Esophagus (tissue), 2 donors: ENCODE measurements around the gene TRPM8. TPM values are rescaled to one million over a fixed set of nuclear protein-coding genes. Genes with fewer than 3 reads are reported as not detected.

Experiments
- H3K27ac ChIP-seq, 2 donors: one replicate each; pipeline ENCODE4 v1.5.1; 2013; ENCODE audit warnings: low read depth in 2 of 2, mild to moderate bottlenecking in 2 of 2, inconsistent platforms in 1 of 2, low read length in 1 of 2, moderate library complexity in 1 of 2
- H3K27me3 ChIP-seq, 2 donors: one replicate each; pipeline ENCODE4 v1.6.1; 2013; ENCODE audit warnings: low read length in 2 of 2, control low read depth in 1 of 2, mild to moderate bottlenecking in 1 of 2; ENCODE audit not compliant: insufficient read depth in 2 of 2, control insufficient read depth in 1 of 2
- H3K36me3 ChIP-seq, 2 donors: one replicate each; pipeline ENCODE4 v1.6.1; 2013; ENCODE audit warnings: low read length in 1 of 2; ENCODE audit not compliant: control insufficient read depth in 2 of 2, insufficient read depth in 2 of 2
- H3K4me1 ChIP-seq, 2 donors: one replicate each; pipeline ENCODE4 v1.6.1; 2013; ENCODE audit warnings: low read length in 1 of 2; ENCODE audit not compliant: control insufficient read depth in 2 of 2, insufficient read depth in 2 of 2
- H3K4me3 ChIP-seq, 2 donors: one replicate each; pipeline ENCODE4 v1.5.1; 2013; ENCODE audit warnings: low read length in 2 of 2, mild to moderate bottlenecking in 2 of 2, low read depth in 1 of 2, moderate library complexity in 1 of 2
- H3K9me3 ChIP-seq, 2 donors: one replicate each; pipeline ENCODE4 v1.6.1; 2013; ENCODE audit warnings: mild to moderate bottlenecking in 2 of 2, low read depth in 1 of 2, low read length in 1 of 2, moderate library complexity in 1 of 2; ENCODE audit not compliant: control insufficient read depth in 2 of 2, insufficient read depth in 1 of 2
- WGBS, 2 donors: extraction: QIAGEN DNeasy Blood & Tissue Kit; methylation state at CpG; one replicate each; pipeline ENCODE4 v1.1.7; 2013; 5-methylcytosine and 5-hydroxymethylcytosine counted together
- polyA plus RNA-seq, 2 donors: library from polyadenylated mRNA; stranded (reverse); fragments of 200-250 nt; gene quantifications; one replicate each; pipeline ENCODE4 v1.2.3, GENCODE V29; 2013
- donor health status: healthy with polysubstance abuse.
- donor health status: Bipolar disorder and iron deficiency.

TRPM8 gene
- polyA plus RNA-seq, 2 donors: not detected

DNA sequence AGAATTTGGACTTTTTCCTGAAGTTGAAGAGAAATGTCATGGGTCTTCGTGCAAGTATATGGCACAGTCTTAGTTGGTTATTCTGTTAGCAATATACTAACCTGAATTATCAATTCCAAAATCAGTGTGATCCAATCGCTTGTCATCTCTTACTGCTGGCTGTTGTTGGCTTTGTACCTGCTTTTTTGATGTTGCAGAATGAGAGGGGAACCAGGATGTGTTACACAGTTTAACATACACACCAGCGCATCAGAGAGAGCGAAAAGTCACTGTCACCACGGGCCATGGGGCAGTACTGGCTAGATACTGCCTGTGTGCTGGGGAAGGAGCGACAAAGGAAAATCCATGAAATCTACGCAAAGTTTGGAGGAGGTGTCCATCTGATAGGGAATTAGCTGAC, 74.0 kb downstream of the TRPM8 start:
- no peaks in the 10 kb centered on the region for H3K4me1 ChIP-seq
- no peaks in the 10 kb centered on the region for H3K9me3 ChIP-seq
- 92 to 94% methylated on average over 7 of the region's 7 CpGs for WGBS, 2 donors
- H3K27me3 ChIP-seq: no peaks in the 10 kb centered on the region
- no peak overlapping the region for H3K4me3 ChIP-seq
- no peak overlapping the region for H3K27ac ChIP-seq
- H3K36me3 ChIP-seq: no peaks in the 10 kb centered on the region

DNA sequence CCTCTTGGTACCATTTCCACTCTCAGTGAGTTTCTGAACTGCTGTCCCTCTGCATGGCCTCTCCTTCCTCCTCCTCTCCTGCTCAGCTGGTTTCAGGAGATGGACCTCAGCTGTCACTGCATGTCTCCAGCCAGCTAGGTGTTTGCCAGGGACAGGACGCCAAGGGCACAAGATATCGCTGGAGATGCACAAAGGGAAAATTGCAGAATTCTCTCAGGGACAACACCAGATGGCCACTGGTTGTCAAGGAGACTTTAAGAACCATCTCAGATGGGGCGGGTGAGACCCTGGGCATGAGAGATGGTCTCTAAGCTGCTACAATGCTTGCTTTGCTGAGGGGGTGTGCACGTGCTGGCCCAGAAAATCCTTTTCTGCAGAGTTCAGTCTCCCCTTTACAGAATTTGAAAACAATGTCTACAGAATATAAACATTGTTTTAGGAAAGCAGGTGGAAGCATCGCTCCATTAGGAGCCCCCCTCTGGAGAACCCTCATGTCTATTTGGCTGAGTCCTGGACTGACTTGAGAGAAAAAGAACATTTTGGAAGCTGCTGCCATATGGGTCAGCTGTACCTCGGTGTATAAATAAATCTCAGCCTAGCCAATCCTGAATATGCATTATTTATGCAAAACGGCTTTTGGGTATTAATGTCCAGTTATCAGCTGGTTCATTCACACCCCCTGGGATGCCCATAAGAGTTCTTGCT, 75.5 kb downstream of the TRPM8 start:
- no peaks in the 10 kb centered on the region for H3K27me3 ChIP-seq
- H3K27ac ChIP-seq: no peak overlapping the region
- no peaks in the 10 kb centered on the region for H3K4me1 ChIP-seq
- H3K9me3 ChIP-seq: no peaks in the 10 kb centered on the region
- H3K36me3 ChIP-seq: no peaks in the 10 kb centered on the region
- no peak overlapping the region for H3K4me3 ChIP-seq
- WGBS, 2 donors: 89 to 93% methylated on average over 7 of the region's 7 CpGs

DNA sequence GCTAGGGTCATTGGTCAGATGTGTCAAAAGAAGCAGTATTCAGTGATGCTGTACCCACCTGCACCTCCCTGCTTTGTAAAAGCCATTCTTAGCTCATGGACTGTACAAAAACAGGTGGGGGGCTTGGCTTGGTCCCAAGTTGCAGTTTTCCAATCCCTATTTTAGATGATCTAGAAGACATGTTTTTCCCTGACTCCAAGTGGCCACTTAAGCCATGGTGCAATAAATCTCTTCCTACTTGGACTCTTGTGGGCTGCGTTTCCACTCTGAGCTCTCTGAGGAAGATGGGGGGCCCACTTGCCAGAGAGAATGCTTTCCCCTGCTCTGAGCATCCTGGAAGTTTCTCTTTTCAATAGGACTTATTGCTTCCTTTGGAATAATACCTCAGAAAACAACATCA, 76.3 kb downstream of the TRPM8 start:
- H3K4me3 ChIP-seq: no peak overlapping the region
- H3K36me3 ChIP-seq: no peaks in the 10 kb centered on the region
- no peaks in the 10 kb centered on the region for H3K4me1 ChIP-seq
- H3K27me3 ChIP-seq: no peaks in the 10 kb centered on the region
- 88 to 91% methylated on average over 1 of the region's 1 CpG for WGBS, 2 donors
- no peak overlapping the region for H3K27ac ChIP-seq
- no peaks in the 10 kb centered on the region for H3K9me3 ChIP-seq

- 81 to 86% methylated on average over 5 of the region's 5 CpGs for WGBS, 2 donors
- Histone ChIP-seq H3K9me3 (no peaks in the 10 kb centered on the region), H3K36me3 (no peaks in the 10 kb centered on the region), H3K4me3 (no peak overlapping the region), H3K27me3 (no peaks in the 10 kb centered on the region), H3K4me1 (no peaks in the 10 kb centered on the region), H3K27ac (no peak overlapping the region)
Measured at GRCh38 chr2:233994151-233994550, 77.0 kb downstream of the TRPM8 start.

DNA sequence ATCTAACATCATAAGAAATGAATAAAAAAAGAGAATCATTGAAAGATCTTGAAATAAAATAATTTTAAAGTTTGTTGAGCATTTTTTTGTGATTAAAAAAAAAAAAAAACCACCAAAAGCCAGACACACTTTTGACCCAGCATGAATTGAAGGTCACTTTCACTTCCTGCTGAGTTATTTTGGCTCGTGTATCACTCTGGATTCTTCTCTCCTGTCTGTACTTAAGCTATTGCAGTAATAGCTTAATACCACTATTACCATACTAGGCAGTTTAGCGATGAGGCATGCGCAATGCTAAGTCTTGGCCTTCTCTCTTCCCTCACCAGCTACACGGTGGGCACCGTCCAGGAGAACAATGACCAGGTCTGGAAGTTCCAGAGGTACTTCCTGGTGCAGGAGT, 78.8 kb downstream of the TRPM8 start:
- Histone ChIP-seq H3K27ac (no peak overlapping the region), H3K9me3 (no peaks in the 10 kb centered on the region), H3K4me3 (no peak overlapping the region), H3K4me1 (no peaks in the 10 kb centered on the region), H3K27me3 (no peaks in the 10 kb centered on the region), H3K36me3 (no peaks in the 10 kb centered on the region)
- WGBS, 2 donors: 73 to 75% methylated on average over 5 of the region's 5 CpGs

DNA sequence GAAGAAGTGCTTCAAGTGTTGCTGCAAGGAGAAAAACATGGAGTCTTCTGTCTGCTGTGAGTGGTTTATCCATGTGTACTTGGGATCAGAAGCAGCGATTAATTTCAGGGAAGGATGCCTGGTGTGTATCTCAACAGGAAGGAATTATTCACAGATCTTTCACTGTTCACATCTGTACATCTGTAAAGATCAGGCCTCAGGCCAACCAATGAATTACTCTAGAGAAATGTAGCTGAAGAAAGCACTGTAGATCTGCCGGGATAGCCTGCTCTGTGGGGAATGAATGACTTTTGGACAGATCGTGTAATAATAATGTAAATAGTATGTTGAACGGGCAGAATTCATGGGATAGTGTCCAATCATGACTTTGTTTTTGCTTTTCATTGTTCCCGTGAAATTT, 79.3 kb downstream of the TRPM8 start:
- 71 to 73% methylated on average over 5 of the region's 5 CpGs for WGBS, 2 donors
- H3K36me3 ChIP-seq: no peaks in the 10 kb centered on the region
- no peaks in the 10 kb centered on the region for H3K9me3 ChIP-seq
- no peaks in the 10 kb centered on the region for H3K27me3 ChIP-seq
- H3K4me3 ChIP-seq: no peak overlapping the region
- no peak overlapping the region for H3K27ac ChIP-seq
- H3K4me1 ChIP-seq: no peaks in the 10 kb centered on the region

- no peak overlapping the region for H3K4me3 ChIP-seq
- no peaks in the 10 kb centered on the region for H3K9me3 ChIP-seq
- H3K27ac ChIP-seq: no peak overlapping the region
- no peaks in the 10 kb centered on the region for H3K36me3 ChIP-seq
- 75 to 77% methylated on average over 1 of the region's 1 CpG for WGBS, 2 donors
- no peaks in the 10 kb centered on the region for H3K4me1 ChIP-seq
- H3K27me3 ChIP-seq: no peaks in the 10 kb centered on the region
Measured at GRCh38 chr2:233997707-233998106, 80.5 kb downstream of the TRPM8 start.

DNA sequence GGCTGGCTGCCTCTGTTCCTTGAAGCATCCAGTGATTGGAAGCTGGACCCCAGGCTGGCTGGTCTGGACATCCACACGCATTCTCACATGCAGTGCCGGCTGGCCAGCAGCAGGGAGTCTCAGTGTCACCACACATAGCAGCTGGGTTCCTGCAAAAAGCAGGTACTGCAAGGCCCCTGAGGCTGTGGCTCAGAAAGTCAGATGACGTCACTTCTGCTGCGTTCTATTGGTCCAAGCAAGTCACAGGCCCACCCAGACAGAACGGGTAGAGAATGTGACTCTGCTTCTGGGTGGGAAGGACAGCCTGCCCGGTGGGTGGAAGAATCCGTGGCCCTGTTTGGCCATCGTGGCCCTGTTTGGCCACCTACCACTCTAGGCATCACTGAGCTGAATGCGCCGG, 82.0 kb downstream of the TRPM8 start:
- WGBS, 2 donors: 83% methylated on average over 10 of the region's 10 CpGs
- Histone ChIP-seq H3K36me3 (no peaks in the 10 kb centered on the region), H3K4me1 (no peaks in the 10 kb centered on the region), H3K9me3 (no peaks in the 10 kb centered on the region), H3K4me3 (no peak overlapping the region), H3K27ac (no peak overlapping the region), H3K27me3 (peaks cover 0 to 2% of the 10 kb centered on the region in 2 donors)

- Histone ChIP-seq H3K4me3 (no peak overlapping the region), H3K4me1 (no peaks in the 10 kb centered on the region), H3K27ac (no peak overlapping the region), H3K27me3 (peaks cover 0 to 2% of the 10 kb centered on the region in 2 donors), H3K9me3 (no peaks in the 10 kb centered on the region), H3K36me3 (no peaks in the 10 kb centered on the region)
- 85 to 90% methylated on average over 8 of the region's 8 CpGs for WGBS, 2 donors
Measured at GRCh38 chr2:234001380-234002160, 84.4 kb downstream of the TRPM8 start.

DNA sequence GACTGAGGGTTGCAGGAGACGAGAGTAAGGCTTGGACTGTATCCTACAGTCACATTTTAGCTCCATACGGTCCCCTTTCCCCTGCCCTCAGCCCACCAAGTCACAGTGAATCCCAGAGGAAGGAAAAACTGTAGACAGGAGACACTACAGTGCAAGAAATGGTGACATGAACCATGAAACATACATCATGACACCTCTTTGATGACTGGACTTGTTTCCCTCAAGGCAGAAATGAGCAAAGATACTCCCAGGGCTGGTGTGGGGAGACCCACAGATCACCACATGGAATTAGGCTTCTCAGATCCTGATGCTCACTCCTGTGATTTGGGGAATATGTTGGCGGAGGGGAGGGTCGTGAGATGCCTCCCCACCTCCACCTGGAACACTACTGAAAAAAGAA, 85.1 kb downstream of the TRPM8 start:
- Histone ChIP-seq H3K4me1 (no peaks in the 10 kb centered on the region), H3K36me3 (no peaks in the 10 kb centered on the region), H3K9me3 (no peaks in the 10 kb centered on the region), H3K4me3 (no peak overlapping the region), H3K27ac (no peak overlapping the region), H3K27me3 (peaks cover 0 to 2% of the 10 kb centered on the region in 2 donors)
- 90% methylated on average over 4 of the region's 4 CpGs for WGBS, 2 donors
